ENCODE measurements around the gene TBC1D2. TPM values are rescaled to one million over a fixed set of nuclear protein-coding genes. Genes with fewer than 3 reads are reported as not detected.

The TBC1D2 gene
- total RNA-seq, 1 donor from 2014 or later: 1.9 TPM

DNA sequence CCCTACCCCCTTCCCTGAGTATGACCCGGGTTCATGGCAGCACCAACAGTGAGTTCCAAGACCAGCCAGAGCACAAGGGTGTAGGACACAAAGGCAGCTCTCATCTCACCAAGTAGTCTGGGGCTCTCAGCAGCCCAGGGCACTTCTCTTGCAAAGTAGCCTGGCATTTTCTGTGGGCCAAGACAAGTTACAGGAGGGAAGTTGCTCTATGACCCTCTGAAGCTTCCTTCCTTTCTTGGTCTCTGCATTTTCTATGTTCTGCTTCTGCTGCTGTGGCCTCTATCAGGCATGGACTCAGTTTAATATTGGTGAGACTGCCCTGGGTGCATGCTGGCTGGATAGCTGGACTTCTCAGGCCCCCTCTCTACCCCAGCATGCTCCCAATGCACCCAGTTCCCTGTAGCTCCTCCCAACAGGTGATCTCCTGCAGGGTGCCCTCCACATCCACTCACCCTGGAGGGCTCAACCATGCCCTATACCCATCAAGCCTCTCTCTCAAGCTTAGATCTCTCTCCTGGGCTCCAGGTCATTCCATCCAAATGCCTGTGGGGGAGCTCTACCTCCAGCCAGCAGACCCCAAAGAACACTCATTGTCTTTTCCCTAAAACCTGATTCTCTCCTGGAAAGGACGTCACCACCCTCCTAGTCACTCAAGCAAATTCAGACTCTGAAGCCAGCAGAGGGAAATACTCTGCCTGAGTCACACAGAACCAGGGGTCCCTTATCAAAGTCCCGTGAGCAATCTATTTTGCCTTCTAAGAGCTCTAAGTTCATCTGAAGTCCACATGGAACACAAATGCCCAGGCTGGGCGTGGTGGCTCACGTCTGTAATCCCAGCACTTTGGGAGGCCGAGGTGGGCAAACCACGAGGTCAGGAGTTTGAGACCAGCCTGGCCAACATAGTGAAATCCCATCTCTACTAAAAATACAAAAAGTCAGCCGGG, 13.8 kb downstream of the TBC1D2 start:
- no peak for DNase-seq

DNA sequence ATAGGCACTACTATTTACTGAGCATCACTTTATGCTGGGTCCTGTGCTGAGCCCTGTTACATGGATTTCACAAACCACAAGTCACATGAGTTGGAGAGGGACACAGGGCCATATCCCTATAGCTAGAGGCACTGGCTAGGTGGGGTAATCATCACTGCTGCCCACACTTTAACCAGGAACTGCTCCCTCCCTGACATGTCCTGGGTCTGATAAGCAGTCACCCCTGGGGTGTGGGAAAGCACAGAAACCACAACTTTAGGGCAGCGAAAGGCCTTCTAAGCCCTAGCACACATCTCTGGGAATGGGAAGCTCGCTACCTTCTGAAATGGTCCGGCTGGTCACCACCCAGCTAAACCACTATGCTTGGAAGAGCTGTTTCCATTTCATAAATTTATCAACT, 15.0 kb downstream of the TBC1D2 start:
- no peak for DNase-seq

DNA sequence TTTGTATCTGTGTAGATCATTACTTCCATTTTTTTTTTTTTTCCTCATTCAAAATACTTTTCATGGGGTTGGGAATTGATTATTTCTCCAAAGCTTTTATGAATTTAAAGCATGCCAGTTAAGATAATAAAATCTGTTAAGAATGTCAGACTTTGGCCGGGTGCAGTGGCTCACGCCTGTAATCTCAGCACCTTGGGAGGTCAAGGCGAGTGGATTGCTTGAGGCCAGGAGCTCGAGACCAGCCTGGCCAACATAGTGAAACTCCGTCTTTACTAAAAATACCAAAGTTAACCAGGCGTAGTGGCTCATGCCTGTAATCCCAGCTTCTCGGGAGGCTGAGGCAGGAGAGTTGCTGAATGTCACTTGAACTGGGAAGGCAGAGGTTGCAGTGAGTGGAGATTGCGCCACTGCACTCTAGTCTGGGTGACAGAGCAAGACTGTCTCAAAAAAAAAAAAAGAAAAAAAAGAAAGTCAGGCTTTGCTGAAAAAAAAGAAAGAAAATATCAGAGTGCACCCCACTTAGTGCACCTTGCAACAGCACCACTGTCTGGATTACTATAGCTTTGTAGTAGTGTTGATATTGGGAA, 18.5 kb downstream of the TBC1D2 start:
- no peak for DNase-seq

GRCh38 chr9:98235126-98235525, 20.3 kb downstream of the TBC1D2 start:
- DNase-seq: no peak

DNA sequence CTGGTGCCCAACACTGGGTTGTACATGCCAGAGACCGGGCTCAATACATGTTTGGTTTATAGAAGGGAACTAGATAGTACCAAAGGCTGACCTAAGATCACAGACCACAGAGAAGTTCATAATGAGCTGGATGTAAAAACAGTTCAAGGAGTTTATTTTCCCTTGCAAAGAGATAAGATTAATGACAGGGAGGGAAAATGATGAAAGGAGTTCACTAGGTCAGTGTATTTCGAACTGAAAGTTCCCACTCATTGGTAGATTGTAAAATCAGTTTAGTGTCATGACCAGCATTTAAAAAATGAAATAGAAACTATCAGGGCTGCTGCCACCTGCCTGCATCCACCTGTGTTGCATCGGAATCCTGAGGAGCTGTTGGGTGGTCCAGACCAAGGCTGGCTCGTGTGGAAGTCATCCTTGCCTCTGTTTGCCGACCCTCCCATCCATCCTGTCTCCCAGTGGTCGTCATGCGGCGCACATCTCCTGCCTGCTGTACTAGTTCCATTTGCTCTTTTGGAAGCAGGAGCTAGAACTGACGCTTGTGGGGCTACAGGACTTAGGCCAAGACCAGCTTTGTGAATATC, 21.1 kb downstream of the TBC1D2 start:
- no peak for DNase-seq

GRCh38 chr9:98232926-98233325, 22.5 kb downstream of the TBC1D2 start:
- no peak for DNase-seq

GRCh38 chr9:98231770-98232478, 23.5 kb downstream of the TBC1D2 start:
- DNase-seq: no peak

GRCh38 chr9:98230789-98231188, 24.7 kb downstream of the TBC1D2 start:
- no peak for DNase-seq

DNA sequence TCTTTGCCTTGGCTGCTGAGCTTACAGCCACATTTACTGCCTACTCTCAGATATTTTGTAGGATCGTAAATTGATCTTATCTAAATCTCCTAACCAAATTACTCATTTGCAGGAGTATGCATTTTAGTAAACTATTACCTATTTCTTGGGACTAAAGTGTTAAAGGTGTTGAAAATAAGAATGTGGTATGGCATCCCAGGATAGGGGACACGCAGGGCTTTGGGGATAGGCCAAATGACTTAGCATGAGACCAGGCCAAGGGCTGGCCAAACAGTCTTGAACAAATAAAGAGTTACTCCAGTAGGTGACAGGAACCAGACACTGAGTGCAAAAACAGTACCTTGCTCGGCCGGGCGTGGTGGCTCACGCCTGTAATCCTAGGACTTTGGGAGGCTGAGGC, 25.1 kb downstream of the TBC1D2 start:
- no peak for DNase-seq

- DNase-seq: no peak
These were observed 25.8 kb downstream of the TBC1D2 start for GRCh38 chr9:98229620-98230019.

- DNase-seq: no peak
These were observed 26.4 kb downstream of the TBC1D2 start for GRCh38 chr9:98229090-98229395.

DNA sequence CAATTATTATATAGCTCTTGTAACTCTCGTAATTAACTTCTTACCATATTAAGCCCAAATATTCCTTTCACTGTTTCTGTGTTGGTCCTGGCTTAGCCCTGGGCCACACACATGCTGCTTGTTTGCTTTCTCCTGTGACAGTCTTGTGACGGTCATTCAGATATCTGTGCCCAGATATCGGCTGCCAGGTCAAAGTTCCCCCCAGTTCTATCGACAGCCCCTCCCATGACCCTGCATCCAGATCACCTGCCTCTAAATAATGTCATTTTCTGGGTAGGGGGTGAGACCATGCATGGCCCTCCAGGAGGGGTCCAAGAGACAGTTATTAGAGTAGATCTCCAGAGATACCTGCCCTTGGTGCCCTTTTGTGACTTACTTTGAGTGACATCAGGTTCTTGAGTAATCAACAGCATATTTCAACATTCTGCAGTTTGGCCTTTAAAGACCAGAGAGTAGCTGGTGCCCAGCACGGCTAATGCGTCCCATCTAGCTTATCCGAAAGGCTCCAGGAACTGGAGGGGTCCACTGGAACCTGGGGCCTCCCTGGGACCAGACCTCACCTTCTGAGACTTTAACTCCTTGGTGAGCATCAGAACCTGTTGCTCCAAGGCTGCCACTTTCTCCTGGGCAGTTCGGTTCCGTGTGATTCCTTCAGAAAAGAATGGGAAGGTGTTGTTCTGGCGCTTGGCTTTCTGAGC, 26.9 kb downstream of the TBC1D2 start:
- no peak for DNase-seq

GRCh38 chr9:98227883-98228282, 27.6 kb downstream of the TBC1D2 start:
- no peak for DNase-seq

- DNase-seq: no peak
These were observed 28.5 kb downstream of the TBC1D2 start for GRCh38 chr9:98226957-98227356.

DNA sequence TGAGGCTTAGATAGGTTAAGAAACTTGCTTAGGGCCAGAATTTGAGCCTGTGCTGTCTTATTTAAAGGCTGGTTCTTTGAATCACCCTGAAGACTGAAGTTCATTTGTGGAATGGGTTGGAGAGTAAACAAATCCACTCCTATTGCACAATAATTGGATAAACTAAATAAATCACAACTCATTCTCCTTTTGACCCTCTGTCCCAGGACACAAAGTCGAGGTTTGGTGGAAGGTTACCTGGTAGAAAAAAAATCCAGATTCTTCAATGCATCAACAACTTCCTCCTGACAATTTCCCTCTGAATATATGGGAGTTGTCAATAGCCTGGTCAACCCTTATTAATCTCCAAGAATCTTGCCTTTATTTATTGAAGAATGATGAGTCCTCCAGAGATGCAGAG, 28.9 kb downstream of the TBC1D2 start:
- DNase-seq: no peak

DNA sequence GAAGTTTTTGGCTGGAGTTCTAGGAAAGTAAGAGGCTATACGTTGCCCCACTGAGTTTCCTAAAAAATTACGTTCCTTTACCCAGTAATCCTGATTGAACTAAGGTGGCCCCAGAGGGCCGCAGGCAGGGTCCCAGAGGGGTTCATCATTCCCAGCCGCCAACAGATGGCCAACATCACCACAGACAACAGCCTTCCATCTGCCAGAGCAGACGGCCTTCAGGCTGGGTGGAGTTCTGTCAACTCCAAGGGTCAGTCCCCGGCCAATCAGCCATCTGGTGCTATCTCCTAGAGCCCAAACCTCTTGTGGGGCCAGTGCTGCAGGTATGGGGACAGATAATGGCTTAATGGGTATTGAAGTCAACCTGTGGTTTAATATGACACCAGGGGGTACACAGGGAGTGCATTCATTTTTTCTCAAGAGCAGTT, 30.4 kb downstream of the TBC1D2 start:
- DNase-seq: no peak

DNA sequence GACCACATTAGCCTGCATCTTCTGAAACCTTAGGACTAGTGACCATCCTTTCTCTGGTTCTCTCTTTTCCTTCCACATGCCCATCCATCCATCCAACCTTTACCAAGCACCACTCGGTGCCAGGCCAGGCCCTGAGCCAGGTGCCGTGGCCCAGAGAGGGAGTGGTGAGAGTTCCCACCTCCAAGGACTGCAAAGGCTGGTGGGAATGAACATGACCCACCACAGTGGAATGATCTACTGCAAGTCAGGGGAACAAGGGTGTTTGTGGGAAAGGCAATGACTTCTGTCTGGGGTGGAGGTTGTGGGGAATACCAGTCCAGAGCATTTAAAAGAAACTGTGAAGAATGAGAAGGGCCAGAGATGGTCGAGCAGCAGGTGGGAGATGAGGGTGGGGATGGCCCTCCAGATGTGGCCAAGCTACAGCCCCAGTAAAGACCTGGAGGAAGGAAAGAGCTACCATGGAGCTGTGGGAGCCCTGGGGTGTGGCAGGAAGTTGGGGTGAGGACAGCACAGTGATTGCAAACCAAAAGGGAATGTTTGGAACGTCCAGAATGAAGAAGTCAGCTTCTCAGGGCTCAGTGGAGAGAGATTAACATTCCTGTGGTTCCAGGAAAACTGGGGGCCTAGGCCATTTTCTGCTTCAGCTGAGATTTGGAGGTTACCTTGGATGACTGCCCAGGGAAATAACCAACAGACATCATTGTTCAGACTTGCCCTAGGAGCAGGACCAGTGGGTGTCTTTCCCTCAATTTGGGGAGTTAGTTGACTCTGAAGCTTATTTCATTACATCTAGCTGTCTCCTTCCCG, 32.4 kb downstream of the TBC1D2 start:
- no peak for DNase-seq

- DNase-seq: no peak
These were observed 34.5 kb downstream of the TBC1D2 start for GRCh38 chr9:98220911-98221310.

DNA sequence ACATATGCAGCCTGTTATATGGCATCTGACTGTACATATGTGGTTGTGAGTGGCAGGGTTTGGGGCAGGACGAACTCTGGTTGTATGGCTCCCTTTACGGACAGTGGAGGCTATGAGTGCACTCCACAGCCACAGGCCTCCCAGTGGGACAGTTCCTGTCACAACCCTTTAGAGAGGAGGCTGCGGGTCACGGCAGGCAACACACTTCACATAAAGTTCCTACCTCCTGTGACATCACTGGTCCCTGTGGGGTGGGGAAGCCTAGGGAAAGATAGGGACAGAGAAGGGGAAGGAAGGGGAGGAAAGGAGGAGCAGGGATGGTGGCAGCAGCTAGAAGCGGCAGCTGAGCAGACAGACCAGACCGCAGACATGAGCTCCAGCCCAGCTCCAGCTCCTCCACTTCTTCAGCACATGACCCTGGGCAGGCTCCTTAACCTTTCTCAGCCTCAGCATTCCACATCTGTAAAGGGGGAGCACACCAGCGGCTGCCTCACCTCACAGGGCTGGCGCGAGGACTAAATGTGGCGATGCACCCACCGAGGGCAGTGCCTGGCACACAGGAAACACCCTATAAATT, 35.6 kb downstream of the TBC1D2 start:
- no peak for DNase-seq

- DNase-seq: no peak
These were observed 36.1 kb downstream of the TBC1D2 start for GRCh38 chr9:98219364-98219716.

All from occipital lobe (tissue), 2 donors.